Adipocyte (in vitro differentiated cells): Measurements from ENCODE around the gene PLXNA2.

Experiments
- DNase-seq: peaks from one replicate; pipeline ENCODE4 v3.0.0-alpha.2; 2015; ENCODE audit warnings: low read depth
- H3K27me3 ChIP-seq: replicated peaks from 2 replicates; pipeline ENCODE4 v1.7.0; 2013; ENCODE audit warnings: mild to moderate bottlenecking, low read length, moderate library complexity; ENCODE audit not compliant: control insufficient read depth, insufficient read depth
- H3K36me3 ChIP-seq: 2 replicates; pipeline ENCODE4 v1.7.0; 2013; ENCODE audit warnings: low read length, mild to moderate bottlenecking, moderate library complexity; ENCODE audit not compliant: control insufficient read depth, insufficient read depth, severe bottlenecking
- H3K4me1 ChIP-seq: 2 replicates; pipeline ENCODE4 v1.7.0; 2013; ENCODE audit warnings: mild to moderate bottlenecking, low read length, moderate library complexity; ENCODE audit not compliant: control insufficient read depth, insufficient read depth
- H3K4me3 ChIP-seq: 2 replicates; pipeline ENCODE4 v1.7.0; 2013; ENCODE audit warnings: mild to moderate bottlenecking, low read length, moderate library complexity
- H3K9ac ChIP-seq: 2 replicates; pipeline ENCODE4 v1.7.0; 2013; ENCODE audit warnings: mild to moderate bottlenecking, low read length, moderate library complexity
- H3K9me3 ChIP-seq: 2 replicates; pipeline ENCODE4 v1.7.0; 2013; ENCODE audit warnings: mild to moderate bottlenecking, low read length, moderate library complexity; ENCODE audit not compliant: control insufficient read depth

Gene PLXNA2

GRCh38 chr1:208048904-208049303 is 195.3 kb downstream of the PLXNA2 start:
- Histone ChIP-seq H3K4me1 (peaks cover 16% of the 10 kb centered on the region), H3K9ac (no peak overlapping the region), H3K9me3 (no peaks in the 10 kb centered on the region), H3K4me3 (no peak overlapping the region), H3K27me3 (no peaks in the 10 kb centered on the region), H3K36me3 (peaks cover 17% of the 10 kb centered on the region)
- DNase-seq, result no peak

- Histone ChIP-seq H3K4me1 (peaks cover 16% of the 10 kb centered on the region), H3K27me3 (no peaks in the 10 kb centered on the region), H3K36me3 (peaks cover 16% of the 10 kb centered on the region), H3K9ac (peak overlapping the region; percentile 76), H3K9me3 (no peaks in the 10 kb centered on the region), H3K4me3 (peak overlapping the region; percentile 64)
- DNase-seq, result no peak
Measured at GRCh38 chr1:208047975-208048374, 196.2 kb downstream of the PLXNA2 start.

- peak overlapping the region; percentile 64 for H3K4me3 ChIP-seq
- peak; percentile 66 for DNase-seq
- no peaks in the 10 kb centered on the region for H3K27me3 ChIP-seq
- H3K36me3 ChIP-seq, result peaks cover 16% of the 10 kb centered on the region
- peaks cover 16% of the 10 kb centered on the region for H3K4me1 ChIP-seq
- H3K9ac ChIP-seq, result peak overlapping the region; percentile 76
- H3K9me3 ChIP-seq, result no peaks in the 10 kb centered on the region
Measured at GRCh38 chr1:208047476-208047934, 196.7 kb downstream of the PLXNA2 start.

DNA sequence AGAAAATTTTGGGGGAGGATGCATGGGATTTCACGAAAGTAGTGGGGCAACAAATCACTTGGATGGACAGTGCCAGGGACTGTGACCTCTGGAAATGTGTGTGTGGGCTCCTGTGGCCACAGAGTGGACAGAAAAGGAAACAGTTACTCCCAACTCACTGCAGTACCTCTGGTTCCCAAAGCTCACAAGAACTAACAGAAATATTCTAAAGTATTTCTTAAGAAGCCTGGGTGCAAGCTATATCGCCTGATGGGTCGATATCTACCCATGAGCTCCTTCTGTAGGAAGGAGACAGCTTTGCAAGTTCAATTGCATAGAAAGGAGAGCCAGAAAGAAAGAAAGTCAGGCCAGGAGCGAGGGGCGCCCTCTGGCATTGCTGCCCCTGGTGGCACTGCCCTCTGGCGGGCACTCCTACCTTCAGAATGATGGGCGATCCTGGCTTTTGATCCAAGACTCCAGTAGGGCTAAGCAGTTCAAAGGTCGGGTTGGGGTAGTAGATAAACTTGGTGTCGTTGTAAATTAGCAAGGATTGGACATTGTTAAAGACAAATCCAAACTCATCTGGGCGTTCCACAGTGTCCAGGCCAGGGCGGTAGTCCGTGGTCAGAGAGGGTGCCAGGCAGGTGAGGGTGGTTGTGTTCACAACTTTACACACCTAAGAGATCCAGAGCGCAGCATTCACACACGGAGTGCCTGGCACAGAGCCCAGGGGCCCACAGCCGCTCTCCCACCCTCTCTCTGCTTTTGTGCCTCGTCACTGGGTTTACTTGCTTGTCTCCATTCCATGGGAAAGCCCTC is 198.5 kb downstream of the PLXNA2 start:
- H3K9me3 ChIP-seq, result no peaks in the 10 kb centered on the region
- no peak overlapping the region for H3K4me3 ChIP-seq
- peaks cover 26% of the 10 kb centered on the region for H3K36me3 ChIP-seq
- no peak overlapping the region for H3K9ac ChIP-seq
- H3K4me1 ChIP-seq, result peaks cover 16% of the 10 kb centered on the region
- no peak for DNase-seq
- no peaks in the 10 kb centered on the region for H3K27me3 ChIP-seq

DNA sequence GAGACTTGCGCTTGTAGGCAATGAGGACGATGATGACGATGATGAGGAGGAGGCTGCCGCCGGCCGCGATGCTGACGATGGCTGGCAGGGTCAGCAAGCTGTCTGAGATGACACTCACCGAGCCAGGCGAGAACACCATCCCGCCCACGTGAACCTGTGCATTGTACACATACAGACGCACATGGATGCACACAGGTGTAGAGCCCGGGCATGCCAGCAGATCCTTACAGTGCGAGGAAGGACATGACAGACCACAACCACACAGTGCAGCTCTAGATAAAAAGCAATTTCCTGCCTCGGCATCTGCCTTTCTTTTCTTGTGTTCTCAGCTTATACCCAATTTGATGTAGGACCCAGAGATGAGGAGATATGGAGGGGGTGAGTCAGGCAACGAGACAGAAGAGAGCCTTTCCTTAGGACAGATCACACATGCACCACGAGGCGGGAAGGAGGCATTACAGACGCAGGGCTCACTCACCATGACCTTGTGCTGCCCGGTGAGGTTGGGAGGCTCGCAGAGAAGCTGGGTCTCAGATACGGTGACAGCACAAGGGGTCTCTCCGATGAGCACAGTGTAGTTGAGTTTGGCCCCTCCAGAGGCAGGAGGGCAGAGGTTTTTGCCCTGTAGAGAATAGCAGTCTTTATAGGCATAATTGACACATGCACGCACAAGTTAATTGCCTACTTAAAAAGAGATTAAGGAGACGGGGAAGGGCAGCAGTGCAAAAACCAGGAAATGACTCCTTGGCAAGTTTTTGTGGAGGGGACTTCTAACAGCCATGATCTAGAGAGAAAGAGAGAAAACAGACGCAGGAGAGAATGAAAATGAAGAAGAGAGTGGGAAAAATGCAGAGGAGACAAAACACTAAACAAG is 199.4 kb downstream of the PLXNA2 start:
- Histone ChIP-seq H3K9me3 (no peaks in the 10 kb centered on the region), H3K9ac (no peak overlapping the region), H3K4me3 (no peak overlapping the region), H3K4me1 (peaks cover 16% of the 10 kb centered on the region), H3K36me3 (peaks cover 26% of the 10 kb centered on the region), H3K27me3 (no peaks in the 10 kb centered on the region)
- no peak for DNase-seq

DNA sequence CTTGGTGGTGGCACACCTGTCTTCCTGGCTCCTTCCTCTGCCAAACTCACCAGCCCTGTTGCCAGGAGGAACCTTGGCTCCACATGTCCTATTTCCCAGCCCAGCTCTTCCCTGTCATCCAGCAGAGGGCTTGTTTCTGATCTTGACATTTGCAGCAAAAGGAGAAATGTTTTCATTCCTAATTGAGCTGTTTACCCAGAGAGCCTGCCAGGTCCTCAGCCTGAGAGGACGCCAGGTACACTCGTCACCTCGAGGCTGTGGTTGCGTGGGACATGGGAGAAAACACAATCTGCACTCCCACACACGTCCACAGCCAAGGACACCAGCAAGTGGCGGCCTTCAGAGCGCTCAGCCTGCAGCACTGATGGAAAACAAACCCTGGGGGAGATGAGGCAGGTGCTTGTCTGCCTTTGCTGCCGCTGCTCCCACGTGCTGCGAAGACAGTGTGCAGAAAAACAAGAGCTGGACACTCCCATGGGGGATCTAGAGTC is 200.4 kb downstream of the PLXNA2 start:
- Histone ChIP-seq H3K9me3 (no peaks in the 10 kb centered on the region), H3K9ac (no peak overlapping the region), H3K36me3 (peaks cover 26% of the 10 kb centered on the region), H3K4me1 (peaks cover 16% of the 10 kb centered on the region), H3K4me3 (no peak overlapping the region), H3K27me3 (no peaks in the 10 kb centered on the region)
- DNase-seq, result no peak

GRCh38 chr1:208042868-208043267 is 201.3 kb downstream of the PLXNA2 start:
- Histone ChIP-seq H3K36me3 (peaks cover 29% of the 10 kb centered on the region), H3K9me3 (no peaks in the 10 kb centered on the region), H3K4me1 (peaks cover 9% of the 10 kb centered on the region), H3K27me3 (no peaks in the 10 kb centered on the region), H3K4me3 (no peak overlapping the region), H3K9ac (no peak overlapping the region)
- DNase-seq, result no peak

DNA sequence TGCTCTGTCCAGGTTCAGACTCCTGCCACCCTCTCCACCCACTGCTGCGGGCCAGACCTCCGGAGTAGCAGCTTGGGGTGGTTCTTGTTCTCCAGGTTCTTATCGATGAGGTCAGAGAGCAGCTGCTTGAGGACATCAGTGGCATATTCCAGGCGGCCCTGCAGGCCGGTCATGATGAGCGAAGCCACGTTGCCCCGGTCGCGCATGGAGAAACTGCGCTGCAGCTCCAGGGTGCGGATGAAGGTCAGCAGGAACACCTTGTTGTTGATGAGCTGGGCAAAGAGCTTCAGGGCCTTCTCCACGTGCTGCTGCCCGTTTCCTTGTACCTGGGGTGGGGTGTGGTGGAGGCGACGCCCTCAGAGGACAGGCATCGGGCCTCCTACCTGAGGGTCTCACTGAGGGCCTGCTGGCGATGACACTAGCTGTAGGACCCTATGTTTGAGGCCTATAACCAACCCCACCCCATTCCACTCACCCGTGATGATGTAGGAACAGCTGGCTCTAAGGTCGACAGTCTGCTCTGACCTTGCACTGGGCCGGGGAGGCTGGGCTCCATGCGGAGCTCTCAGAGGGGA is 202.1 kb downstream of the PLXNA2 start:
- Histone ChIP-seq H3K27me3 (no peaks in the 10 kb centered on the region), H3K9me3 (no peaks in the 10 kb centered on the region), H3K4me1 (peaks cover 2% of the 10 kb centered on the region), H3K4me3 (no peak overlapping the region), H3K36me3 (peaks cover 31% of the 10 kb centered on the region), H3K9ac (no peak overlapping the region)
- DNase-seq, result no peak

GRCh38 chr1:208041505-208041904 is 202.7 kb downstream of the PLXNA2 start:
- Histone ChIP-seq H3K9me3 (no peaks in the 10 kb centered on the region), H3K9ac (no peak overlapping the region), H3K27me3 (no peaks in the 10 kb centered on the region), H3K4me1 (no peaks in the 10 kb centered on the region), H3K36me3 (peaks cover 31% of the 10 kb centered on the region), H3K4me3 (no peak overlapping the region)
- no peak for DNase-seq

DNA sequence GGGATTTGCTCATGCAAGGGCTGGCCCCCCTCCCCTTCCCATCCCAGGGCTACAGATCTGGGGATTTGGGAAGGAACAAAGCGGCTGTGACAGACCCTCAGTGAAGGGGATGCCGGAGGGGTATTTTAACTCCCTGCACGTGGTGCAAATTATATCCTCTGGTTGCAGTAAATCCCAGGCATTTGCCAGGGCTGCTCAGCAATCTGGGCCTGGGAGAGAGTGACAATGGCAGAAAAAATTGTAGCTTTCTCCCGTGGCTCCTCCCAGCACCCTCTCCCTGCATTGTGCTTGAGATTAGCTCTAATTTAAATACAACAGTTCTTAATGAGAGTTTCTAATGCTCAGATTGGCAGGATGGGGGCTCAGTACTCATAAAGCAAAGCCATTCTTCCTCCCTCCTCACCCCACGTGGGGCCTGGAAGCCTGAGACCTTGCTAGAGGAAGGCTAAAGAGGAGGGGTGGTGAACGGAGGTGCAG is 203.3 kb downstream of the PLXNA2 start:
- no peak overlapping the region for H3K4me3 ChIP-seq
- H3K27me3 ChIP-seq, result no peaks in the 10 kb centered on the region
- no peaks in the 10 kb centered on the region for H3K9me3 ChIP-seq
- H3K4me1 ChIP-seq, result no peaks in the 10 kb centered on the region
- peaks cover 31% of the 10 kb centered on the region for H3K36me3 ChIP-seq
- no peak for DNase-seq
- no peak overlapping the region for H3K9ac ChIP-seq
